ACHN (cell line): Measurements from ENCODE around the gene GOLGA6A.
"Not testable (repeated sequence)": the region's sequence is repeated elsewhere in the genome, so short reads cannot be mapped to it uniquely, and the experiment has no call there.

Experiments
- DNase-seq: peaks from one replicate; pipeline ENCODE4 v3.0.0-alpha.2; 2015
- in situ Hi-C: cut with HindIII; loops from 2 replicates; pipeline ENCODE4 v1.10.0; 2017; ENCODE audit warnings: low sequenced_read_pairs, low pct_ligation_motif_present, low pct_unique_long_range_greater_than_20kb

Gene GOLGA6A

GRCh38 chr15:74082450-74082849 lies at the start of gene GOLGA6A:
TSS of gene GOLGA6A (minus strand) at chr15:74082550. CDS start at chr15:74082509, 41 bp downstream.
- DNase-seq, in situ Hi-C loops: not testable (repeated sequence)

GRCh38 chr15:74131628-74132413 lies 49.5 kb upstream of the GOLGA6A start:
- in situ Hi-C loops, result no loop called here
- no peak for DNase-seq

GRCh38 chr15:74130849-74131627 lies 48.7 kb upstream of the GOLGA6A start:
- in situ Hi-C loops, result no loop called here
- DNase-seq, result no peak

- DNase-seq, result no peak
- in situ Hi-C loops, result no loop called here
Measured at GRCh38 chr15:74130155-74130848, 48.0 kb upstream of the GOLGA6A start, which contains the start of gene ISLR2. TSS of gene ISLR2 (plus strand) at chr15:74130586. CDS start at chr15:74132755, 2,169 bp downstream.

- no peak for DNase-seq
- in situ Hi-C loops, result no loop called here
Measured at GRCh38 chr15:74129586-74130154, 47.3 kb upstream of the GOLGA6A start.

GRCh38 chr15:74128785-74129585 lies 46.6 kb upstream of the GOLGA6A start:
- DNase-seq, result no peak
- in situ Hi-C loops, result no loop called here

GRCh38 chr15:74127954-74128784 lies 45.8 kb upstream of the GOLGA6A start:
- in situ Hi-C loops, result no loop called here
- DNase-seq, result peak; percentile 16

- in situ Hi-C loops, result no loop called here
Measured at GRCh38 chr15:74127255-74127953, 45.1 kb upstream of the GOLGA6A start.

GRCh38 chr15:74124759-74125158 lies 42.4 kb upstream of the GOLGA6A start:
- in situ Hi-C loops, result no loop called here
- DNase-seq, result no peak

More at GRCh38 chr15:74127255-74127953, 45.1 kb upstream of the GOLGA6A start:
- DNase-seq, result peak; percentile 74

GRCh38 chr15:74124196-74124595 lies 41.8 kb upstream of the GOLGA6A start:
- no peak for DNase-seq
- in situ Hi-C loops, result no loop called here

GRCh38 chr15:74123658-74124057 lies 41.3 kb upstream of the GOLGA6A start:
- DNase-seq, result no peak
- in situ Hi-C loops, result no loop called here

GRCh38 chr15:74123131-74123429 lies 40.7 kb upstream of the GOLGA6A start:
- no peak for DNase-seq
- in situ Hi-C loops, result no loop called here

- DNase-seq, result no peak
- in situ Hi-C loops, result no loop called here
Measured at GRCh38 chr15:74122403-74123130, 40.2 kb upstream of the GOLGA6A start.

GRCh38 chr15:74121858-74122257 lies 39.5 kb upstream of the GOLGA6A start:
- in situ Hi-C loops, result no loop called here
- no peak for DNase-seq

- in situ Hi-C loops, result no loop called here
- DNase-seq, result no peak
Measured at GRCh38 chr15:74121039-74121438, 38.7 kb upstream of the GOLGA6A start.

GRCh38 chr15:74120426-74120825 lies 38.1 kb upstream of the GOLGA6A start:
- in situ Hi-C loops, result no loop called here
- DNase-seq, result no peak
